WI38 (cell line): ENCODE measurements around the gene ERAL1.
A peak's percentile ranks its signal among the peaks of the same experiment; 100 is the strongest.

Experiments used
- H3K4me3 ChIP-seq: 2 replicates; pipeline ENCODE4 v1.5.1; 2011; ENCODE audit warnings: low read depth, mild to moderate bottlenecking, control low read depth, low read length
- TF ChIP-seq, protein P1 (sequence below): IDR thresholded peaks from 2 replicates; pipeline ENCODE4 v1.5.1; 2012; ENCODE audit warnings: low read depth, mild to moderate bottlenecking, control low read depth, low read length

The ERAL1 gene

DNA sequence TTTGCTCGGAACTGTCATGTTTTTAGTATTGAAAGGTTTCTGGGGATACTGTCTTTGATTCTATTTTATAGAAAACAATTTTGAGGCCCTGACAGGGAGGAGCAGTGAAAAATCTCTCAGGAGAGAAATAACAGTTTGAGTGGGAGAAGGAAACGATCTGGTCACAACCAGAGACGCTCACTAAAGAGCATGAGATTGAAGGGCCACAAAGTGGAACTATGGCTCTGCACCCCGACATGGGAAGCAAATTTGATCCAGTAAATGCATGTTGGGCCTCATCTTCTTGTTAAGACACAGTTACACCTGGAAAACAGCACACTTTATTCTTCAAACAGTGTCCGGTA is 492 bp downstream of the ERAL1 start:
- H3K4me3 ChIP-seq, result peak overlapping the region; percentile 94
- TF ChIP-seq, protein P1, sequence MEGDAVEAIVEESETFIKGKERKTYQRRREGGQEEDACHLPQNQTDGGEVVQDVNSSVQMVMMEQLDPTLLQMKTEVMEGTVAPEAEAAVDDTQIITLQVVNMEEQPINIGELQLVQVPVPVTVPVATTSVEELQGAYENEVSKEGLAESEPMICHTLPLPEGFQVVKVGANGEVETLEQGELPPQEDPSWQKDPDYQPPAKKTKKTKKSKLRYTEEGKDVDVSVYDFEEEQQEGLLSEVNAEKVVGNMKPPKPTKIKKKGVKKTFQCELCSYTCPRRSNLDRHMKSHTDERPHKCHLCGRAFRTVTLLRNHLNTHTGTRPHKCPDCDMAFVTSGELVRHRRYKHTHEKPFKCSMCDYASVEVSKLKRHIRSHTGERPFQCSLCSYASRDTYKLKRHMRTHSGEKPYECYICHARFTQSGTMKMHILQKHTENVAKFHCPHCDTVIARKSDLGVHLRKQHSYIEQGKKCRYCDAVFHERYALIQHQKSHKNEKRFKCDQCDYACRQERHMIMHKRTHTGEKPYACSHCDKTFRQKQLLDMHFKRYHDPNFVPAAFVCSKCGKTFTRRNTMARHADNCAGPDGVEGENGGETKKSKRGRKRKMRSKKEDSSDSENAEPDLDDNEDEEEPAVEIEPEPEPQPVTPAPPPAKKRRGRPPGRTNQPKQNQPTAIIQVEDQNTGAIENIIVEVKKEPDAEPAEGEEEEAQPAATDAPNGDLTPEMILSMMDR, result no peak

DNA sequence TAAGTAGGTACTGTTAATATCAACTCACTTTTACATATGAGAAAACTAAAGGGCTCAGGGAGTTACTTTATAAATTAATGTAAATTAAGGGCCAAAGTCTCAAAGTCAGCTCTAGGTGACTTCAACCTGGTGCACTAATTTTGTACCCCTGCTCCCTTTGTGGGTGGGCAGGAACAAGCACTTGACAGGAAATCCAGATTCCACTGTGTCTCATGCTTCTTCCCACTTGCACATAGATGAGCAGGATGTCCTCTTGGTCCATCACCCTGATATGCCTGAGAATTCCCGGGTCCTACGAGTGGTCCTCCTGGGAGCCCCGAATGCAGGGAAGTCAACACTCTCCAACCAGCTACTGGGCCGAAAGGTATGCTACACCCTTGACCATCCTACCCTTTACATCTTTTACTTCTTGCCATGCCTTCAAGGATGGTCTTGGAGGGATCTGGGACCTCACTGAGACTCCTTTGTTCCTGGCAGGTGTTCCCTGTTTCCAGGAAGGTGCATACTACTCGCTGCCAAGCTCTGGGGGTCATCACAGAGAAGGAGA is 1.3 kb downstream of the ERAL1 start:
- H3K4me3 ChIP-seq, result no peak overlapping the region
- TF ChIP-seq, protein P1, result no peak

DNA sequence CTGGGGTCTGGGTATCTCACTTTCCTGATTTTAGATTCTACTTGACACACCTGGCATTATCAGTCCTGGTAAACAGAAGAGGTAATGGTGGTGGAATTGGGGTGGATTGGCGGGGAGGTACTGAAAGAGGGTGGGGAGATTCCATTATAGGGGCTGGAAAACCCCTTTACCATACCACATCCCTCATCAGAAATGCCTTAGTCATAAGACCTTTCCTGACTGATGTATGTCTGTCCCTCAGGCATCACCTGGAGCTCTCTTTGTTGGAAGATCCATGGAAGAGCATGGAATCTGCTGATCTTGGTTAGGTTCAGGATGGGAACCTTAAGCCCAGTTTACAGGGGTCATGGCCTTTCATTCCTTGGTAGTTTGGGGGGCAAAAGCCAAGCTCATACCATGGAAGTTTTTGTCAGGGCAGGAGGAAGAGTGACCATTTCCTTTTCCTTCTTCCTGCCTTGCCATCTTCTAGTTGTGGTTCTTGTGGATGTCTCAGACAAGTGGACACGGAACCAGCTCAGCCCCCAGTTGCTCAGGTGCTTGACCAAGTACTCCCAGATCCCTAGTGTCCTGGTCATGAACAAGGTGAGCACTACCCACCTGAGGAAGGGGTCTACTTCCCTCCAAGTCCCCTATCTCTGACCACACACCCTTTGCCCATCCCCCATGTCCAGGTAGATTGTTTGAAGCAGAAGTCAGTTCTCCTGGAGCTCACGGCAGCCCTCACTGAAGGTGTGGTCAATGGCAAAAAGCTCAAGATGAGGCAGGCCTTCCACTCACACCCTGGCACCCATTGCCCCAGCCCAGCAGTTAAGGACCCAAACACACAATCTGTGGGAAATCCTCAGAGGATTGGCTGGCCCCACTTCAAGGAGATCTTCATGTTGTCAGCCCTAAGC is 3.3 kb downstream of the ERAL1 start:
- H3K4me3 ChIP-seq, result no peak overlapping the region
- TF ChIP-seq, protein P1, result no peak

- H3K4me3 ChIP-seq, result no peak overlapping the region
- TF ChIP-seq, protein P1, result no peak
These were observed 4.1 kb downstream of the ERAL1 start for GRCh38 chr17:28858801-28859355.

DNA sequence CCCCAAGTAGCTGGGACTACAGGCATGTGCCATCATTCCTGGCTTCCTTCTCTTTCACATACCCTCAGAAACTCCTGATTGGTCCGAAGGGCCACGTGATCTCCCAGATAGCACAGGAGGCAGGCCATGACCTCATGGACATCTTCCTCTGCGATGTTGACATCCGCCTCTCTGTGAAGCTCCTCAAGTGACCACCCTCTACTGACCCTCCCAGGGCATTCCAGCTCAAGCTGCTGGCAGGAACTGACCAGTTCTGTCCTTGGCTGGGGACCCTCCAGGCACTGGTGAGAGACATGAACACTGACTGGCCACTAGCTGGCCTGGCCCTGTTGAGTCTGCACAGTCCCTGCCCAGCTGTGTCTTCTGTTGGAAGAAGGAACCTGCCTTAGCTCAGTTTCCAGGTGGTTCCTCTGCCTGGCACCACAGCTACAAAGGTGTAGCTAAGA is 5.6 kb downstream of the ERAL1 start:
- H3K4me3 ChIP-seq, result no peak overlapping the region
- TF ChIP-seq, protein P1, result no peak

DNA sequence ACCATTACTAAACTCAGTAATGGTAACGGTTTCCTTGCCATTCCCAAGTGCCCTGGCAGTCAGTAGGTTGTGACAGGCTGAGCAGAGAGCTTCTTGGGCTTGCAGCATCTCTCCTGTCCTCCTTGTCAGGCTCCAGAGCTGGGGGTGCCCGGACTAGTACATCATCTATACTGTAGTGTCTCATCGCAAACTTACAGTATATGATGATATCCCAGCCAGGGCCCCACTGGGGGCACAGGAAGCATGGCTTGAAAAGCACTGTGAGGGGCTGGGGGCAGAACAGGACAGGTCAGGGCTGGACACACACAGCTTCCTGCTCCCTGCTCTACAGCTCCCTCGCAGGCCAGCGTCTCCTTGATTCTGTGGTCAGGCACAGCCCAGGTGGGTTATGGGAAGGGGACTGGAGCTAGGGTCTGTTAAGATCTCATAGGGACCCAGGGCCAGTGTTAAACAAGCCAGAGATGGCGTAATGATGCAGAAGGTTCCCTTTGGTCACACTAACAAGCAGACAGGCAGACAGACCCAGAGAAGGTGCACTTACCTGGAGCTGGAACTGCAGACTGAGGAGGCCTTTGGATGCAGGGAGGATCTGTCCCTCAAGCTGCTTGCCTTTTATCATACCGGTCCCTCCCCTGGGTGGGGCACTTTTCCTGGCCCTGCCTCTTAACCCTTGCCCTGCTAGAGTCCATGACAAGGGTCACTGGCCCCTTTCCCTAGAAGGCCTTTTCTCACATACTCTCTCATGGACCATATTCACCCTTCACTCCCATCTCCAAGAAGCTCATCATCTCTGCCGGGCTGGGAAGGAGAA is 6.8 kb downstream of the ERAL1 start:
- TF ChIP-seq, protein P1, result no peak
- no peak overlapping the region for H3K4me3 ChIP-seq

GRCh38 chr17:28862561-28862960 is 7.7 kb downstream of the ERAL1 start:
- H3K4me3 ChIP-seq, result no peak overlapping the region
- TF ChIP-seq, protein P1, result no peak
